Measurements from ENCODE around the gene HSPA12A.

Gene HSPA12A

DNA sequence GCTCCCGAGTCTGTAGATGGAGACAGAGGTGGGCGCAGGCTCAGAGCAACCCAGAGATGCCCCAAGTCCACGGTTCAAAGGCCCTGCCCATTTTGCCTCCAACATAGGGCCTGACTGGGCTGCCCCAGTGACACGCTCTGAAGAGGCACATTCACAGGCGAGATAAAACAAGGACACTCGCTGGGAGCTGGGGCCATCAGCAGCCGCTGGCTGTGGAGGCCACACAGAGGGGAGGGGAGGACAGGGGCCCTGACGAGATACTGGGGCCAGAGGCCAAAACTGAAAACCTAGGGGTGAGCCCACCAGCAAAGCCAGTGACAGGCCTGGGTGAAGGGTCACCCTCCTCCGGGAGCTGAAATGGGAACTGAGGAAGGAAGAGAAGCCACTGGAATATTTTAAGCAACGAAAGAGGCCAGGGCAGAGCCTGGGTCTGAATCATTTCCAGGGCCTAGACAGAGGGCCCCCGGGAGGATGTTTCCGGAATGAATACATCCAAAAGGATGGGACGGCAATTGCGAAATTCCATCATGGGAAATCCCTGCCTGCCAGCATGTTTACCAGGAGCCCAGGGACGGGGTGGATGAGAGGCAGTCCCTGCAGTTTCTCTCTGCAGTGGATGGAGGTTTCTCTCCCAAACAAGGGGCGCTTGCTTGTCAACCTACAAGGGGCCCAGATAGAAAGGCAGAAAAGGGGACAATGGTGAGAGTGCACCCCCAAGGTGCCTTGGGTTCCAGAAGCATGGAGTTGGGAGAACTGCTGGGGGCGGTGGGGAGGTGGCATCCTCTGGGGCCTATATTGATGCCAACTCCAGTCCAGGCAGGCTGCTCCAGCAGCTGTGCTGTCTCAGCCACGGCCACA is 29.0 kb upstream of the HSPA12A start:
- in situ Hi-C loops (cut with MboI; ENCODE audit: low sequenced_read_pairs): loop anchor here (25.0 kb wide), 1 partner anchor 91 kb away; no protein-coding TSS in a partner anchor

GRCh38 chr10:116770281-116770680 is 27.9 kb upstream of the HSPA12A start:
- in situ Hi-C loops (cut with MboI; ENCODE audit: low sequenced_read_pairs): loop anchor here (25.0 kb wide), 1 partner anchor 92 kb away; no protein-coding TSS in a partner anchor

- in situ Hi-C loops (cut with MboI; ENCODE audit: low sequenced_read_pairs): loop anchor here (25.0 kb wide), 1 partner anchor 93 kb away; no protein-coding TSS in a partner anchor
Observed at GRCh38 chr10:116769791-116770190, 27.4 kb upstream of the HSPA12A start.

- in situ Hi-C loops (cut with MboI; ENCODE audit: low sequenced_read_pairs): loop anchor here (25.0 kb wide), 1 partner anchor 93 kb away; no protein-coding TSS in a partner anchor
Observed at GRCh38 chr10:116769368-116769767, 27.0 kb upstream of the HSPA12A start.

DNA sequence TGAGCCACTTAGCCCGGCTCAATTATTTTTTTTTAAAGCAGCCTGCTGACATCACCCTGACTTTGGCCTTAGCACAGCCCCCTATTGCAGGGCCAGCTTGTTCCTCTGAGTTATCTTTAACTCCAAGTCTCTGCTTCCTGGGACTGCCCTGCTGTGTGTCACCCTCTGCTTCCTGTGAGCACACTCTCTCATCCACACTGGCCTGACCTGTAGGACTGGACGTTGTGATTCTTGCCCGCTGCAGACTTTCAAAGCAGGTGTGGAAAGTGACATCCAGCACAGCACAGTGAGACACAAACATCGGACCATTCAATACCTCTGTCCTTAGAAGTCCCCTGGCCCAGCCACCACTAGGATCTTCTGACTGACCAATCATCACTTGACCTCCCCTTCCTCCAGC is 26.4 kb upstream of the HSPA12A start:
- in situ Hi-C loops (cut with MboI; ENCODE audit: low sequenced_read_pairs): loop anchor here (25.0 kb wide), 1 partner anchor 94 kb away; no protein-coding TSS in a partner anchor

DNA sequence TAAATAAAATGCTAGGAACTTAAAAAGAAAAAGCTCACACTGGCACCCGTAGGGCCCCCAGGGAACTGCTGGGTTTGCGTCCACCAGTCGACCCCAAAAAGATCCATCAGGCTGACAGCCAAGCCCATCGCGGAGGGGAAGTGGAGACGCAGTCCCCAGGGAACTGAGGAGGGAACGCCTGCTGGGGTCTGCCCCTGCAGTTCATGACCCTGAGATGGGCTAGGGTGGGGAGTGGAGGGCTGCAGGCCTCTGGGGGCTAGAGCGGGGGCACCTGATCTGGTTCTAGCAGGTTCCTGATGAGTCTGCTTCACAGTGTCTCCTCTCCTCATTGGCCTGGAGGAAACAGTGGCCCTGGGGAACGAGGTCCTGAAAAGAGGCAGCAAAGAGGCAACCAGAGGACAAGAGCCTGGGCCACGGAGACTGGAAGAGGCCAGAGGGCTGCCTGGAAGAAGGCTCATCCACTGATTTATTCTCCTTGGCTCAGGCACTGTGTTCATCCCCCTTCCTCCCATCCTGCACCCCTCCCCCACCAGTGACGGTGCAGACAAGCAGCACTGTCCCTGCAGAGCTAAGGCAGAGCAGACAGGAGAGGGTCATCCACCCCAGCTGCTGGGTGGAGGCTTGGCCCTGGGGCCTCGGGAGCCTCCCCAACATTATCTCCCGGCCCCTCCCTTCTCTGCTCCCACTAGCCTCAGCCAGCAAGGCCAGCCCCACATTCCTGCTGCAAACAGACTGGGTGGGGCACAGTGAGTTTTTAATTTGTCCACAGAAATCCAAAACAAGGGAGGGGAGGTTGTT is 24.7 kb upstream of the HSPA12A start:
- in situ Hi-C loops (cut with MboI; ENCODE audit: low sequenced_read_pairs): loop anchor here (25.0 kb wide), 1 partner anchor 95 kb away; no protein-coding TSS in a partner anchor

GRCh38 chr10:116766241-116766827 is 24.0 kb upstream of the HSPA12A start:
- in situ Hi-C loops (cut with MboI; ENCODE audit: low sequenced_read_pairs): loop anchor here (25.0 kb wide), 1 partner anchor 96 kb away; no protein-coding TSS in a partner anchor

GRCh38 chr10:116765648-116766081 is 23.3 kb upstream of the HSPA12A start:
- in situ Hi-C loops (cut with MboI; ENCODE audit: low sequenced_read_pairs): loop anchor here (25.0 kb wide), 1 partner anchor 97 kb away; no protein-coding TSS in a partner anchor

GRCh38 chr10:116764979-116765378 is 22.6 kb upstream of the HSPA12A start:
- in situ Hi-C loops (cut with MboI; ENCODE audit: low sequenced_read_pairs): loop anchor here (25.0 kb wide), 1 partner anchor 97 kb away; no protein-coding TSS in a partner anchor

DNA sequence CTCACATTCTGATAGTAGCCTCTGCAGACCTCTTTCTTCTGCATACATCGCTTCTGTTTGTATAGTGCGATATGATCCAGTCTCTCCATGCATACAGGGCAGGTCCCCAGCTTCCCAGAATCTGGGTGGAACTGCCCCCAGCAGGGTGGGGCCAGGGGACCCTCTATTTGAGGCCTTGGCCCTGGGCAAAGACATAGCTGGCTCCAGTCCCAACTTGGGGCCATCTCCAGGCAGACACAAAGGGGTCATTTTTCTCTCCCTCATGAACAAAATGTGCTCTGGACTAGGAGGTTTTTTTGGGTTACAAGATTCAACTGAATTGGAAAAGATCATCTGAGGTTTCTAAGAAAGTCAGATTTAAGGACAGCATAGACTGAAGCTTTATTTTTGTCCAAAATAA is 21.1 kb upstream of the HSPA12A start:
- in situ Hi-C loops (cut with MboI; ENCODE audit: low sequenced_read_pairs): loop anchor here (25.0 kb wide), 1 partner anchor 99 kb away; no protein-coding TSS in a partner anchor

DNA sequence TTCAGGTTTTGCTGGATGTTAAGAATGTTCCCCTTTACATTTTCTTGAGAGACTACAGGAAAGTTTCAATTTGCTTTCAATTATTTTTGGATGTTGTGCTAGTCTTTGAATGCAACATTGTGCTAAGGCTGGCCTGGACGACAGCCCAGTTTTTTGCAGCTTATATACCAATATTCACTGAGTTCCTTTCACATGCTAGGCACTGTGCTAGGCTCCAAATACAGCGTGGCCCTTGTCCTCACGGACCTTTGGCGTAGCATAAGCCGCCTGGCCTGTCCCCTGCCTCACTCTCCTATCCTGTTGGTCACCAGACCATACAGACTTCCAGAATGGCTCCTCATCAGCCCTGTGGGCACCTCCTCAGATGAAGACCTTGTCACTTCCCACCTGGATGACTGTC is 19.5 kb upstream of the HSPA12A start:
- in situ Hi-C loops (cut with MboI; ENCODE audit: low sequenced_read_pairs): loop anchor here (25.0 kb wide), 1 partner anchor 100 kb away; no protein-coding TSS in a partner anchor

DNA sequence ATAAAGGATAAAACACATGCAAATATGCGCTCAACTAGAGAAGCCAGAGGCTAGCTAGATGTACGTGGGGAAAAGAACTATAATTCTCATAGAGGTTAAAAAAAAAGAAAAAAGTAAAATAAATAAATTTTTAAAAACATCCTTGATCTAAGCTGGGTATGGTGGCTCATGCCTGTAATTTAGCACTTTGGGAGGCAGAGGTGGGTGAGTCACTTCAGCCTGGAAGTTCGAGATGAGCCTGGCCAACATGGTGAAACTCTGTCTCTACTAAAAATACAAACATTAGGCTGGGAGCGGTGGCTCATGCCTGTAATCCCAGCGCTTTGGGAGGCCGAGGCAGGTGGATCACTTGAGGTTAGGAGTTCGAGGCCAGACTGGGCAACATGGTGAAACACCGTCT is 18.6 kb upstream of the HSPA12A start:
- in situ Hi-C loops (cut with MboI; ENCODE audit: low sequenced_read_pairs): loop anchor here (25.0 kb wide), 1 partner anchor 101 kb away; no protein-coding TSS in a partner anchor

DNA sequence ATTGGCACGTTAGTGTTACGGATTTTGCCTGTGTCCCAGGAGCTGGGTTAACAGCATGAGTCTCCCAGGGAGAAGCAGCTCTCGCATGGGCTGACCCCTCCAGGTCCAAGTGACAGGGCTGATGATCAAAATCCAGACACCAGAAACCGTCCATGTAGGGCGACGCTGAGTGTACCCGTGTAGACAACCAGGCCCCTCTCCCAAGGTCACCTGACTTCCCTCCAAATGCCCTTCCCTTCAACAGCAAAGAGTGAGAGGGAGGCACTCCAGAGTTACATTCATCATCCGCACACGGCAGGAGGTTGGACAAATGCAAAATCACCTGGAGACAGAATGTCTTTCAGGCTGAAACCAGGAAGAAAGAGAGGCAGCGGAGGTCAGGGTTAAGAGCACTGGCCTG is 14.9 kb upstream of the HSPA12A start:
- in situ Hi-C loops (cut with MboI; ENCODE audit: low sequenced_read_pairs): loop anchor here (25.0 kb wide), 1 partner anchor 105 kb away; no protein-coding TSS in a partner anchor

DNA sequence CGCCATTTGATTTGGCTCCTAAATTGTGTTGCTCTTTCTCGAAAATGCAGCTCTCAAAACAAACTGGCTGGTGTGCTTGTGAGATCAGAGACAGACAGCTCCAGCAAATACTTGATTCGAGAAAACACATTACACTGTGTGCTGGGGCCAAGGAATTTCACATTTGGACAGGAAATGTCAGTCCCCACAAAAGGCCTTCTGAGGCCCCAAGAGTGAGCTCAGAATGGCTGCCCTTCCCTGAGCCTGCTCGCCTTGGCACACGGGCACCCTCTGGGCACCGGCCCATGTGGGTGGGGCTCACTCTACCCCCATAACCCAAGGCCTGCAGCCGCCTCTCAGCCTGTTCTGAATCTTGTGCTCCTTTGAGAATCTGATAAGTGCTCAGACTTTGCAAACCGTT is 13.9 kb upstream of the HSPA12A start:
- in situ Hi-C loops (cut with MboI; ENCODE audit: low sequenced_read_pairs): loop anchor here (25.0 kb wide), 1 partner anchor 106 kb away; no protein-coding TSS in a partner anchor

GRCh38 chr10:116753759-116754158 is 11.4 kb upstream of the HSPA12A start:
- in situ Hi-C loops (cut with MboI; ENCODE audit: low sequenced_read_pairs): loop anchor here (25.0 kb wide), 1 partner anchor 109 kb away; no protein-coding TSS in a partner anchor

- in situ Hi-C loops (cut with MboI; ENCODE audit: low sequenced_read_pairs): loop anchor here (25.0 kb wide), 1 partner anchor 109 kb away; no protein-coding TSS in a partner anchor
Observed at GRCh38 chr10:116752969-116753665, 10.8 kb upstream of the HSPA12A start.

- in situ Hi-C loops (cut with MboI; ENCODE audit: low sequenced_read_pairs): loop anchor here (25.0 kb wide), 1 partner anchor 110 kb away; no protein-coding TSS in a partner anchor
Observed at GRCh38 chr10:116752563-116752962, 10.2 kb upstream of the HSPA12A start.

GRCh38 chr10:116748471-116748870 is 6.1 kb upstream of the HSPA12A start:
- in situ Hi-C loops (cut with MboI; ENCODE audit: low sequenced_read_pairs): no loop called here

DNA sequence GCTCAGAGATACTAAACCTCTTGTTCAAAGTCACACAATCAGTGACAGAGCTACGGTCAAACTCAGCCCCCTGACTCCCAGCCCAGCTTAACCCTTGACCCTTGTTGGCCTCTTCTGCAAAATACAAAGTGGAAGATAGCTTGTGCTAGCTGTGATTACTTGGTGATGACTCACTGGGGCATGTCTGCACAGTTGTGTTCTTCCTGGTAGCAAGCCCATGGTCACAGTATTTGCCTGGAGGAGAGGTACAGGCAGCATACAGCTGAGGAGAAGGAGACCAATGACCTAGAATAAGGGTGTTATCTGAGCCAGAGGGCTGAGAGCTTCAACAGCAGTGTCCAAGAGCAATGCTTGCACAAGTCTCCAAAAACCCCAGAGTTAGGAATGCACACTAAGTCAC is 5.7 kb upstream of the HSPA12A start:
- in situ Hi-C loops (cut with MboI; ENCODE audit: low sequenced_read_pairs): no loop called here

- in situ Hi-C loops (cut with MboI; ENCODE audit: low sequenced_read_pairs): no loop called here
Observed at GRCh38 chr10:116747325-116747724, 5.0 kb upstream of the HSPA12A start.

Measured in HL-60/S4 treated with retinoic acid at 250 ng/mL for 4 days and 3 days (cell line).